SK-N-SH treated with all-trans-retinoic acid at 6 μM for 48 hours (cell line): Measurements from ENCODE around the gene KIAA1549.

ENCODE experiments used
- ARNTL ChIP-seq: fragments of 450-650 bp; formaldehyde crosslinking; IDR thresholded peaks from 2 replicates; pipeline ENCODE4 v1.5.0; 2020; ENCODE audit warnings: low read depth, mild to moderate bottlenecking, moderate library complexity, borderline replicate concordance
- CSDC2 ChIP-seq: fragments of 250-450 bp; sonication (Bioruptor Pico); IDR thresholded peaks from 2 replicates; pipeline ENCODE4 v1.5.0; 2020; ENCODE audit warnings: mild to moderate bottlenecking, moderate library complexity
- ESRRG ChIP-seq: fragments of 250-450 bp; sonication (Bioruptor Pico); IDR thresholded peaks from 2 replicates; pipeline ENCODE4 v1.6.1; 2021; ENCODE audit warnings: mild to moderate bottlenecking
- GLIS3 ChIP-seq: fragments of 250-450 bp; sonication (Bioruptor Pico); IDR thresholded peaks from 2 replicates; pipeline ENCODE4 v1.5.0; 2020; ENCODE audit warnings: mild to moderate bottlenecking, moderate library complexity
- PATZ1 ChIP-seq: fragments of 250-450 bp; sonication (Bioruptor Pico); IDR thresholded peaks from 2 replicates; pipeline ENCODE4 v1.8.0; 2020; ENCODE audit warnings: mild to moderate bottlenecking, moderate library complexity, borderline replicate concordance
- POU6F1 ChIP-seq: fragments of 250-450 bp; sonication (Bioruptor Pico); IDR thresholded peaks from 2 replicates; pipeline ENCODE4 v1.8.0; 2021; ENCODE audit warnings: low read depth, mild to moderate bottlenecking, moderate library complexity, borderline replicate concordance
- RARB ChIP-seq: fragments of 250-450 bp; sonication (Bioruptor Pico); IDR thresholded peaks from 2 replicates; pipeline ENCODE4 v1.8.0; 2021; ENCODE audit warnings: mild to moderate bottlenecking, moderate library complexity
- SNAI2 ChIP-seq: fragments of 250-450 bp; sonication (Bioruptor Pico); IDR thresholded peaks from 2 replicates; pipeline ENCODE4 v1.5.0; 2020; ENCODE audit warnings: mild to moderate bottlenecking, moderate library complexity
- TCF4 ChIP-seq: fragments of 250-450 bp; sonication (Bioruptor Pico); IDR thresholded peaks from 2 replicates; pipeline ENCODE4 v1.8.0; 2021; ENCODE audit warnings: mild to moderate bottlenecking, moderate library complexity, borderline replicate concordance
- TOX ChIP-seq: fragments of 250-450 bp; sonication (Bioruptor Pico); IDR thresholded peaks from 2 replicates; pipeline ENCODE4 v1.8.0; 2021; ENCODE audit warnings: mild to moderate bottlenecking, moderate library complexity, borderline replicate concordance
- ZC3H10 ChIP-seq: fragments of 250-450 bp; sonication (Bioruptor Pico); IDR thresholded peaks from 2 replicates; pipeline ENCODE4 v1.5.1; 2021; ENCODE audit warnings: mild to moderate bottlenecking, moderate library complexity
- ZNF565 ChIP-seq: fragments of 450-650 bp; formaldehyde crosslinking; conservative IDR thresholded peaks from 2 replicates; pipeline ENCODE4 v1.5.0; 2020; ENCODE audit warnings: low read depth, mild to moderate bottlenecking, moderate library complexity
- ZNF8 ChIP-seq: fragments of 450-650 bp; formaldehyde crosslinking; IDR thresholded peaks from 2 replicates; pipeline ENCODE4 v1.5.0; 2020; ENCODE audit warnings: mild to moderate bottlenecking, moderate library complexity
- TF ChIP-seq, protein P1 (sequence below): fragments of 250-450 bp; sonication (Bioruptor Pico); IDR thresholded peaks from 2 replicates; pipeline ENCODE4 v1.5.0; 2020; ENCODE audit warnings: mild to moderate bottlenecking, moderate library complexity

DNA sequence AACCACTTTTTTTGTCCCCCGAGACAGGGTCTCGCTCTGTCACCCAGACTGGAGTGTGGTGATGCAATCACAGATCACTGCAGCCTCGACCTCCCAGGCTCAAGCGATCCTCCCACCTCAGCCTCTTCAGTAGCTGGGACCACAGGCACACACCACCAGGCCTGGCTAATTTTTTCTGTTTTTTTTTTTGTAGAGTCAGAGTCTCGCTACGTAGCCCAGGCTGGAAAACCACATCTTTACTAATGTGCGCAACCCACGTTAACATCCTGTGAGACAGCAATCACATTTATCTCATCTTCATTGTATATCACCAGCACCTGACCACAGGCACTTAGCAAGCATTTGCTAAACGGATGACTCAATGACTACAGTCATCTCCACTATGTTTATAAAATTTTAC, 105.4 kb downstream of the KIAA1549 start:
- TF ChIP-seq ESRRG (CRISPR knock-in tag) (no peak), ZNF8 (no peak), PATZ1 (no peak), POU6F1 (CRISPR knock-in tag) (no peak), ZNF565 (no peak), GLIS3 (CRISPR knock-in tag) (no peak), RARB (CRISPR knock-in tag) (no peak), SNAI2 (CRISPR knock-in tag) (no peak), TCF4 (CRISPR knock-in tag) (no peak), CSDC2 (CRISPR knock-in tag) (no peak), TOX (CRISPR knock-in tag) (no peak), ARNTL (CRISPR knock-in tag) (no peak), ZC3H10 (CRISPR knock-in tag) (no peak)
- TF ChIP-seq, protein P1, sequence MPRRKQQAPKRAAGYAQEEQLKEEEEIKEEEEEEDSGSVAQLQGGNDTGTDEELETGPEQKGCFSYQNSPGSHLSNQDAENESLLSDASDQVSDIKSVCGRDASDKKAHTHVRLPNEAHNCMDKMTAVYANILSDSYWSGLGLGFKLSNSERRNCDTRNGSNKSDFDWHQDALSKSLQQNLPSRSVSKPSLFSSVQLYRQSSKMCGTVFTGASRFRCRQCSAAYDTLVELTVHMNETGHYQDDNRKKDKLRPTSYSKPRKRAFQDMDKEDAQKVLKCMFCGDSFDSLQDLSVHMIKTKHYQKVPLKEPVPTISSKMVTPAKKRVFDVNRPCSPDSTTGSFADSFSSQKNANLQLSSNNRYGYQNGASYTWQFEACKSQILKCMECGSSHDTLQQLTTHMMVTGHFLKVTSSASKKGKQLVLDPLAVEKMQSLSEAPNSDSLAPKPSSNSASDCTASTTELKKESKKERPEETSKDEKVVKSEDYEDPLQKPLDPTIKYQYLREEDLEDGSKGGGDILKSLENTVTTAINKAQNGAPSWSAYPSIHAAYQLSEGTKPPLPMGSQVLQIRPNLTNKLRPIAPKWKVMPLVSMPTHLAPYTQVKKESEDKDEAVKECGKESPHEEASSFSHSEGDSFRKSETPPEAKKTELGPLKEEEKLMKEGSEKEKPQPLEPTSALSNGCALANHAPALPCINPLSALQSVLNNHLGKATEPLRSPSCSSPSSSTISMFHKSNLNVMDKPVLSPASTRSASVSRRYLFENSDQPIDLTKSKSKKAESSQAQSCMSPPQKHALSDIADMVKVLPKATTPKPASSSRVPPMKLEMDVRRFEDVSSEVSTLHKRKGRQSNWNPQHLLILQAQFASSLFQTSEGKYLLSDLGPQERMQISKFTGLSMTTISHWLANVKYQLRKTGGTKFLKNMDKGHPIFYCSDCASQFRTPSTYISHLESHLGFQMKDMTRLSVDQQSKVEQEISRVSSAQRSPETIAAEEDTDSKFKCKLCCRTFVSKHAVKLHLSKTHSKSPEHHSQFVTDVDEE (CRISPR knock-in tag), result no peak
